GM18526 (cell line): Measurements from ENCODE around the gene ERI2.

Source experiments
- POLR2A ChIP-seq: IDR thresholded peaks from 3 replicates; pipeline ENCODE4 v1.6.1; 2011; ENCODE audit not compliant: insufficient read length; ENCODE audit errors: extremely low read depth

ERI2 gene

DNA sequence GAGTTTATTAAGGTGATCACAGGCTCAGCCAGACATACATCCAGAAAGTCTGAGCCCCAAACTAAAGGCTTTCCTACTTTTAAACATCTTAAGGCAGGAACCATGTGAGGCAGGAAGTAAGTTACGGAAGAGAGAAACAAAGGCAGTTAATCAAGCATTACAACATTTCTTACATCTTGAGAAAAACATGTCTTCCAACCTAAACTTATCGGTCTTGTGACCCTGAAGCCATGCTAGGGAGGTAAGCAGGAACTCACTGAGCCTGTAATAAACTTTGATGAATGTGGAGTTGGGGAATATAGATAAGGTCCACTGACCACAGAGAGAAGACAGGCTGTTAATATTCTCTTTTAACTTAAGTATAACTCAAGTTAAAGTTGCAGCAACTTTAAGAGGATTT, 45.9 kb downstream of the ERI2 start:
- no peak for TF ChIP-seq POLR2A

DNA sequence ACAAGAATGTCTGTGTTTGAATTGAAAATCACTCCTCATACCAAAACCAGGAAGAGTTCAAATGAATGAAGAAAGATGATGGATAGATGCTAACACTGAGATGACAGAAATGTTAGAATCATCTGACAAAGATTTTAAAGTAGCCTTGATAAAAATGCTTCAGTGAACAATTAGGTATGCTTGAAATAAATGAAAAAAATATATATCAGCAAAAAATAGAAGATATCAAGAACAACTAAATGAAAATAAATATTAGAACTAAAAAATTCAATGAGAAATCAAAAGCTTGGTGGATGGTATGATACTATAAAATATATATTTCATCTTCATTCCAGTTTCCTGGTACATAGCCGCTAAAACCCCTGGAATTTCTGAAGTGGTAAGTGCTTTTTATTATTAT, 51.0 kb downstream of the ERI2 start:
- no peak for TF ChIP-seq POLR2A

DNA sequence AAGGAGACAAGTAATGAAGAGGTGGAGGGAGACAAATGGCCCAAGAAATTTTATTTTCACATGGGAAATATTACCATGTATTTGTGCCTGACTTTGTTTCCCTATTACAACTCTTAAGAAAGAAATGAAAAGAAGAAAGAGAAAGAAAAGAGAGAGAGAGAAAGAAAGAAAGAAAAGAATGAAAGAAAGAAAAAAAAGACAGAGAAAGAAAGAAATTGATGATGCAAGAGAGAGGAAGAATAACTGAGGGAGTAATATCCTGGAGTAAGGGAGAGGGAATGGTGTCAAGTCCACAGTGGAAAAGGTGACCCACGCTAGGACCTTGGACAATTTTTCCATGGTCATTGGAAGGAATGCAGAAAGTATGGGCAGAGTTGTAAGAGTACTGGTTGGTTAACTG, 52.5 kb downstream of the ERI2 start:
- TF ChIP-seq POLR2A, result no peak

DNA sequence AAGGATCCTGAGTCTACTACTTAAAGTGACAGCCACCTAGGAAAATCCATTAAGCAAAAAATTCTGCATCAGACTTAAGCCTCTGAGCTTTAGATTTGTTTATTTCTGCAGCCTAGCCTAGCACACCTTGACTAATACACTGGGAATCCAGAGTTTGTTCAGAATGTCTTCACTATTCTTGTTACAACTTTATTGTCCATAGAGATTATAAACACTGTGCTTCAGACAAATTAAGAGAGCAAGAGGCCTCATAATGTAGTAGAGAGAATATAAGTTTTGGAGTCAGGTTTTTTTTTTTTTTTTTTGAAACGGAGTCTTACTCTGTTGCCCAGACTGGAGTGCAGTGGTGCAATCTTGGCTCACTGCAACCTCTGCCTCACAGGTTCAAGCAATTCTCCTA, 55.7 kb downstream of the ERI2 start:
- no peak for TF ChIP-seq POLR2A

DNA sequence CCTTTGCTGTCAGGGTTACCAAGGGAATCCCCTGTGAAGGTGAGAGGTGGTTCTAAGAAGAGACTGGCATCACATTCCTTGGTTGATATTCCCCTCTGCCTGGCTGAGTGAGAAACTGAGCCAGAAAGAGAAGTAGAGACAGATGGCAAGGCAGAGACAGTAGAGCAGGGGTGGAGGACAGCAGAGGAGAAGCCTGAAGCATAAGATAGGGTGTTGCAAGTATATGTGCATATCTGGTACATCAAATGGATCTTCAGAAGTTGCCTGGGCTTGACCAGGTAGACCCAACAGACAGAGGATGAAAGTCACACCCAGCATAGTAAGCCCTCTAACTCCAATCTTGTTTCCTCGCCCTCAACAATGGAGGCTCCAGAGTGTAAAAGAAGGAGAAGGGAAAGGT, 56.8 kb downstream of the ERI2 start:
- no peak for TF ChIP-seq POLR2A

DNA sequence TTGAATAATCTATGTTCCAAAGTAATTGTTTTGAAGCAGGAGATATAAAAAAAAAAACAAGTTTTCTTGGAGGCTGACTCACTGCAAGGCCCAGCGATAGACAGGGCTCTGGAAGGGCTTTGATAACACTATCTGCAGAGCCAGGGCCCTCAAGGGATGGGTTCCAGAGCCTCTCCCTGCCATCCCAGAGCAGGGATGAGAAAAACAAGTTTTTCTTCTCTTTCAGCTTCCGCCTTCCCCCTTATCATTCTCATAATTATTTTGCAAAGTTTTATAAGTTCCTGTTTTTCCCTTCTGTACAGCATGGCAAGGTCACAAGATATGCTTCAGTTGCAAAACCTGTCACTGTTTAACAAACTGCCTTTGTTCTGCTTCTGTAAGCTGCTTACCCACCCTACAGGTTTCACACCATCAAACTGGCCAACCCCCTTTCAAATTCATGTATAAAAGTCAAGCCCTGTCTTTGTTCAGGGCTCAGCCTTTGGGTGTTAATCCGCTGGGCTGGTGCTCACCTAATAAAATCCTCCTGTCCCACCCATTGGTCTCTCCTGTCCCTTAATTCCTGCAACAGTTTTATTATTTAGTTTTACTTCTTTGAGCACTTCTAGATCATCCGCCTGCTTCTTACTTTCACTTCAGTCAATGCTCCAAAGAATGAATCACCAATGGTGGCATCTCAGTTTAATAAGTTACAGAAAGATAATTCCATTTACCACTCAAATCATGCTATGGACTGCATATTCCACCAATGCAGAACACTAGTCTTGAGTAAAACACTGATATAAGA, 59.0 kb downstream of the ERI2 start:
- TF ChIP-seq POLR2A, result no peak

DNA sequence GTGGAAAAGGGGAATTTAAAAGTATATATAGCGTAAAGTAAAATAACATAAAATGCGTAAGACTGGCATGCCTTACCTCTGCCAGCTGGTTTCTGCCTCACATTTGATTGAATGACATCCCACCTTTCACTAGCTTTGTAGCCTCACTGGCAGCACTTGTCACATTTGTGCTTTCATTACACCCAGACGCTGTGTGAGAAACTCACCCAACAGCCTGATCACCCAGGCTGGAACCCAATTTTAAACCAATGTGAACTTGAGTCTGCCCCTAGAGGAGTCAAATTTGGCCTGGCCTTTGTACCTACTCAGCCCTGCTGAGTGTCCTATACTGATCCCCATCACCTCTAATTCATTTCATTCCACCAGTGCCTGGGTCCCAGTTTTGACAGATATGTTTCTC, 59.8 kb downstream of the ERI2 start:
- TF ChIP-seq POLR2A, result no peak
